T-helper 1 cell (primary cell): ENCODE measurements around the gene FBLN1.
"Not testable (repeated sequence)": the region's sequence is repeated elsewhere in the genome, so short reads cannot be mapped to it uniquely, and the experiment has no call there.

Experiments
- DNase-seq, 5 donors: peaks; one replicate each; pipeline ENCODE4 v3.0.0-alpha.2; 2012 to 2020
- total RNA-seq, 4 donors: gene quantifications; one replicate each; lab custom pipeline; 2026; lab: John Stamatoyannopoulos, UW

Gene FBLN1
- 0 to 0.27 (median 0) reads per million in 4 donors for total RNA-seq

- no peak for DNase-seq
Observed at GRCh38 chr22:45502215-45503049, at the start of gene FBLN1. Gene FBLN1, plus strand, starts transcription at chr22:45502883. Its CDS starts 103 bp downstream, at chr22:45502986.

GRCh38 chr22:45453764-45454163, 48.9 kb upstream of the FBLN1 start:
- no peak for DNase-seq

GRCh38 chr22:45454275-45454674, 48.4 kb upstream of the FBLN1 start:
- no peak for DNase-seq

GRCh38 chr22:45455212-45455611, 47.5 kb upstream of the FBLN1 start:
- DNase-seq: no peak

- no peak for DNase-seq
Observed at GRCh38 chr22:45455621-45456020, 47.1 kb upstream of the FBLN1 start.

GRCh38 chr22:45456811-45457210, 45.9 kb upstream of the FBLN1 start:
- no peak for DNase-seq

- DNase-seq: no peak
Observed at GRCh38 chr22:45458532-45458931, 44.2 kb upstream of the FBLN1 start.

- DNase-seq: no peak
Observed at GRCh38 chr22:45459235-45459634, 43.4 kb upstream of the FBLN1 start.

- DNase-seq: no peak
Observed at GRCh38 chr22:45460288-45461109, 42.2 kb upstream of the FBLN1 start.

GRCh38 chr22:45462034-45462655, 40.5 kb upstream of the FBLN1 start:
- no peak for DNase-seq

- not testable (repeated sequence) for DNase-seq
Observed at GRCh38 chr22:45463691-45464090, 39.0 kb upstream of the FBLN1 start.

- no peak for DNase-seq
Observed at GRCh38 chr22:45465633-45466032, 37.0 kb upstream of the FBLN1 start.

- DNase-seq: no peak
Observed at GRCh38 chr22:45468872-45469271, 33.8 kb upstream of the FBLN1 start.

- DNase-seq: no peak
Observed at GRCh38 chr22:45469281-45470073, 33.2 kb upstream of the FBLN1 start.

GRCh38 chr22:45470871-45471270, 31.8 kb upstream of the FBLN1 start:
- DNase-seq: no peak

GRCh38 chr22:45472426-45472825, 30.3 kb upstream of the FBLN1 start:
- DNase-seq: no peak

GRCh38 chr22:45473626-45474237, 29.0 kb upstream of the FBLN1 start:
- no peak for DNase-seq

GRCh38 chr22:45475063-45475747, 27.5 kb upstream of the FBLN1 start:
- DNase-seq: no peak

- no peak for DNase-seq
Observed at GRCh38 chr22:45475851-45476514, 26.7 kb upstream of the FBLN1 start.

GRCh38 chr22:45476814-45477213, 25.9 kb upstream of the FBLN1 start:
- no peak for DNase-seq
